Vein endothelial cell (primary cell): Measurements from ENCODE around the gene DOHH. TPM values are rescaled to one million over a fixed set of nuclear protein-coding genes. Genes with fewer than 3 reads are reported as not detected.

Source experiments
- small RNA-seq: library from RNA; depleted of rRNA; stranded (forward); fragments of <200 nt; gene quantifications from one replicate; pipeline ENCODE3, GENCODE V24; 2012
- total RNA-seq: library from RNA; depleted of rRNA; stranded (reverse); fragments of >200 nt; gene quantifications from 2 replicates; pipeline ENCODE4 v1.2.3, GENCODE V29; 2012

The DOHH gene
- total RNA-seq = 11.8 TPM in 2 replicates

GRCh38 chr19:3500429-3501101, at the start of gene DOHH:
Gene DOHH, minus strand, starts transcription at chr19:3500674. Its CDS starts 3,860 bp downstream, at chr19:3496814.

GRCh38 chr19:3538965-3539755, 38.7 kb upstream of the DOHH start, which contains the start of gene TEKTIP1:
Gene TEKTIP1, plus strand, starts transcription at chr19:3539174. Its CDS starts 4 bp downstream, at chr19:3539178.

GRCh38 chr19:3505598-3506383, 5.3 kb upstream of the DOHH start, which contains the start of gene FZR1:
Gene FZR1, plus strand, starts transcription at chr19:3506311. Its CDS starts 16,679 bp downstream, at chr19:3522990.

GRCh38 chr19:3483226-3483628, 17.2 kb downstream of the DOHH start, which contains the start of gene SMIM44:
Gene SMIM44, minus strand, starts transcription at chr19:3483441. Its CDS starts 38 bp downstream, at chr19:3483403.

GRCh38 chr19:3480383-3481091, 19.9 kb downstream of the DOHH start, which contains the start of gene SMIM24:
Gene SMIM24, minus strand, starts transcription at chr19:3480525. Its CDS starts 62 bp downstream, at chr19:3480463.

Small RNA genes lying within 50 kb of the gene (small RNA-seq; reads per million reads assigned to genes)
- not detected for gene RF00212

Other genes starting within 250 kb of the DOHH start
- 61.7 and 63.0 TPM in 2 replicates for gene NFIC, start 134.1 kb downstream of the DOHH start, total RNA-seq
- gene SMIM24, start 20.1 kb downstream of the DOHH start, total RNA-seq = 0.33 TPM in 1 of 2 replicates, not detected in the other
- not detected in 2 replicates for gene SMIM44, start 17.2 kb downstream of the DOHH start, total RNA-seq
- 44.6 and 55.2 TPM in 2 replicates for gene FZR1, start 5.6 kb upstream of the DOHH start, total RNA-seq
- not detected in 2 replicates for gene TEKTIP1, start 38.5 kb upstream of the DOHH start, total RNA-seq
- 78.8 and 124 TPM in 2 replicates for gene MFSD12, start 56.9 kb upstream of the DOHH start, total RNA-seq
- 83.5 and 111 TPM in 2 replicates for gene HMG20B, start 72.3 kb upstream of the DOHH start, total RNA-seq
- 1.1 and 1.3 TPM in 2 replicates for gene GIPC3, start 84.8 kb upstream of the DOHH start, total RNA-seq
- gene TBXA2R, start 106.2 kb upstream of the DOHH start, total RNA-seq = 1.7 and 2.0 TPM in 2 replicates
- gene CACTIN, start 126.1 kb upstream of the DOHH start, total RNA-seq = 27.0 and 33.6 TPM in 2 replicates
- 43.6 and 54.5 TPM in 2 replicates for gene PIP5K1C, start 199.8 kb upstream of the DOHH start, total RNA-seq
- gene TJP3, start 207.7 kb upstream of the DOHH start, total RNA-seq = not detected in 2 replicates